ENCODE results near the gene ZP1. TPM values are rescaled to one million over a fixed set of nuclear protein-coding genes. Genes with fewer than 3 reads are reported as not detected.

Gene ZP1
- total RNA-seq, 1 experiment from 2014 or later: not detected

- Mint-ChIP-seq H3K27me3 (ENCODE audit: low read depth) (peaks cover 42% of the 10 kb centered on the region), H3K4me3 (no peak overlapping the region)
- POLR2A ChIA-PET: no interaction called here
Observed at GRCh38 chr11:60910711-60911380, 43.5 kb downstream of the ZP1 start.

More at GRCh38 chr11:60910711-60911380, 43.5 kb downstream of the ZP1 start:
- ATAC-seq: no peak
- DNase-seq (ENCODE audit: low spot score): no peak
- Mint-ChIP-seq H3K36me3 (no peaks in the 10 kb centered on the region; the same call in 1 of the 2 replicates), H3K4me1 (peaks cover 32% of the 10 kb centered on the region), H3K9me3 (peaks cover 6% of the 10 kb centered on the region; the same call in 1 of the 2 replicates), H3K27ac (no peak overlapping the region)
- TF ChIP-seq GRHL2 (CRISPR knock-in tag; IDR thresholded peaks at IDR 0.05; ENCODE audit: insufficient replicate concordance, severe bottlenecking) (no peak), ATF3 (CRISPR knock-in tag; conservative IDR thresholded peaks at IDR 0.05) (no peak), TP53 (CRISPR knock-in tag; IDR thresholded peaks at IDR 0.05) (no peak), ZMAT4 (CRISPR knock-in tag; IDR thresholded peaks at IDR 0.05) (no peak), ZNF512 (CRISPR knock-in tag; IDR thresholded peaks at IDR 0.05; ENCODE audit: borderline replicate concordance) (no peak), FOXP4 (CRISPR knock-in tag; IDR thresholded peaks at IDR 0.05) (no peak), ZNF425 (CRISPR knock-in tag; conservative IDR thresholded peaks at IDR 0.05) (no peak), AFF4 (CRISPR knock-in tag; IDR thresholded peaks at IDR 0.05; ENCODE audit: borderline replicate concordance) (no peak), NFATC4 (CRISPR knock-in tag; IDR thresholded peaks at IDR 0.05) (no peak), SOX15 (CRISPR knock-in tag; IDR thresholded peaks at IDR 0.05) (no peak), ESRRA (CRISPR knock-in tag; IDR thresholded peaks at IDR 0.05; ENCODE audit: borderline replicate concordance) (no peak), CDX4 (CRISPR knock-in tag; IDR thresholded peaks at IDR 0.05; ENCODE audit: borderline replicate concordance) (no peak), IRF2 (CRISPR knock-in tag; IDR thresholded peaks at IDR 0.05; ENCODE audit: borderline replicate concordance, low read depth) (no peak), ARID4B (CRISPR knock-in tag; IDR thresholded peaks at IDR 0.05; ENCODE audit: borderline replicate concordance) (no peak), IRF1 (CRISPR knock-in tag; IDR thresholded peaks at IDR 0.05) (no peak), ZNF317 (CRISPR knock-in tag; IDR thresholded peaks at IDR 0.05; ENCODE audit: borderline replicate concordance, low read depth) (no peak)
- CTCF ChIA-PET: interaction anchor here (1.3 to 5.6 kb wide), 3 partner anchors 11 to 135 kb away, joined by 3 to 51 read pairs (median 3); no protein-coding TSS in a partner anchor
